ENCODE measurements around the gene SNX14.

- TF ChIP-seq, protein P1, sequence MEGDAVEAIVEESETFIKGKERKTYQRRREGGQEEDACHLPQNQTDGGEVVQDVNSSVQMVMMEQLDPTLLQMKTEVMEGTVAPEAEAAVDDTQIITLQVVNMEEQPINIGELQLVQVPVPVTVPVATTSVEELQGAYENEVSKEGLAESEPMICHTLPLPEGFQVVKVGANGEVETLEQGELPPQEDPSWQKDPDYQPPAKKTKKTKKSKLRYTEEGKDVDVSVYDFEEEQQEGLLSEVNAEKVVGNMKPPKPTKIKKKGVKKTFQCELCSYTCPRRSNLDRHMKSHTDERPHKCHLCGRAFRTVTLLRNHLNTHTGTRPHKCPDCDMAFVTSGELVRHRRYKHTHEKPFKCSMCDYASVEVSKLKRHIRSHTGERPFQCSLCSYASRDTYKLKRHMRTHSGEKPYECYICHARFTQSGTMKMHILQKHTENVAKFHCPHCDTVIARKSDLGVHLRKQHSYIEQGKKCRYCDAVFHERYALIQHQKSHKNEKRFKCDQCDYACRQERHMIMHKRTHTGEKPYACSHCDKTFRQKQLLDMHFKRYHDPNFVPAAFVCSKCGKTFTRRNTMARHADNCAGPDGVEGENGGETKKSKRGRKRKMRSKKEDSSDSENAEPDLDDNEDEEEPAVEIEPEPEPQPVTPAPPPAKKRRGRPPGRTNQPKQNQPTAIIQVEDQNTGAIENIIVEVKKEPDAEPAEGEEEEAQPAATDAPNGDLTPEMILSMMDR (IDR thresholded peaks at IDR 0.05), result no peak
- no peak for TF ChIP-seq ZFX (IDR thresholded peaks at IDR 0.05; ENCODE audit: borderline replicate concordance)
Measured at GRCh38 chr6:85460921-85461797, 132.5 kb downstream of the SNX14 start.
